PFSK-1 (cell line): ENCODE data around the gene IL17RC.

Experiments
- FOXP2 ChIP-seq: optimal IDR thresholded peaks from 2 replicates; pipeline ENCODE3; 2011; ENCODE audit warnings: borderline replicate concordance, control low read depth, inconsistent platforms; ENCODE audit not compliant: insufficient read depth; ENCODE audit errors: extremely low read length, extremely low read depth
- POLR2AphosphoS5 ChIP-seq: IDR thresholded peaks from 2 replicates; pipeline ENCODE4 v1.6.1; 2012; ENCODE audit warnings: low read depth, mild to moderate bottlenecking, control low read depth, low read length, moderate library complexity
- REST ChIP-seq, 2 experiments: IDR thresholded peaks; 2 replicates each; pipeline versions ENCODE4 v1.6.1 to v1.8.0; 2011 to 2012; ENCODE audit warnings: low read depth in 2 of 2, low read length in 2 of 2, control low read depth in 1 of 2, inconsistent platforms in 1 of 2, mild to moderate bottlenecking in 1 of 2, moderate library complexity in 1 of 2; ENCODE audit not compliant: insufficient read depth in 1 of 2
- SIN3A ChIP-seq: IDR thresholded peaks from 2 replicates; pipeline ENCODE4 v1.6.1; 2012; ENCODE audit warnings: mild to moderate bottlenecking, low read length, moderate library complexity, borderline replicate concordance; ENCODE audit not compliant: insufficient read depth
- TAF1 ChIP-seq: IDR thresholded peaks from 2 replicates; pipeline ENCODE4 v1.6.1; 2012; ENCODE audit warnings: low read length, control low read depth, borderline replicate concordance; ENCODE audit not compliant: insufficient read depth

Gene IL17RC

GRCh38 chr3:9930804-9931418 is 14.0 kb downstream of the IL17RC start:
- TF ChIP-seq SIN3A, result no peak
- no peak for TF ChIP-seq POLR2AphosphoS5
- TF ChIP-seq REST (IDR thresholded peaks at IDR 0.05; ENCODE audit: insufficient read depth in 1 of 2, low read depth in 2 of 2, low read length in 2 of 2), result no peak
- no peak for TF ChIP-seq TAF1
- no peak for TF ChIP-seq FOXP2

GRCh38 chr3:9932535-9932842 is 15.6 kb downstream of the IL17RC start:
- TF ChIP-seq TAF1 (no peak), POLR2AphosphoS5 (no peak), SIN3A (no peak), REST (IDR thresholded peaks at IDR 0.05; ENCODE audit: insufficient read depth in 1 of 2, low read depth in 2 of 2, low read length in 2 of 2) (no peak), FOXP2 (no peak)

- TF ChIP-seq FOXP2 (no peak), SIN3A (no peak), POLR2AphosphoS5 (no peak; the same call in 1 of the 2 replicates), TAF1 (no peak), REST (IDR thresholded peaks at IDR 0.05; ENCODE audit: insufficient read depth in 1 of 2, low read depth in 2 of 2, low read length in 2 of 2) (no peak)
Observed at GRCh38 chr3:9932843-9933560, 16.1 kb downstream of the IL17RC start.

- TF ChIP-seq SIN3A, result no peak
- TF ChIP-seq POLR2AphosphoS5, result peak; percentile 77
- TF ChIP-seq FOXP2, result peak; percentile 73
- TF ChIP-seq TAF1, result no peak
Observed at GRCh38 chr3:9933561-9934234, 16.8 kb downstream of the IL17RC start, which contains the start of gene CRELD1. Gene CRELD1, plus strand, starts transcription at chr3:9933834. Its CDS starts 605 bp downstream, at chr3:9934439.

GRCh38 chr3:9934235-9934621 is 17.3 kb downstream of the IL17RC start:
- no peak for TF ChIP-seq REST (IDR thresholded peaks at IDR 0.05; ENCODE audit: insufficient read depth in 1 of 2, low read depth in 2 of 2, low read length in 2 of 2)
- TF ChIP-seq SIN3A, result no peak
- TF ChIP-seq FOXP2, result no peak
- no peak for TF ChIP-seq TAF1
- TF ChIP-seq POLR2AphosphoS5, result no peak
